ENCODE results near the gene PDZRN4.

DNA sequence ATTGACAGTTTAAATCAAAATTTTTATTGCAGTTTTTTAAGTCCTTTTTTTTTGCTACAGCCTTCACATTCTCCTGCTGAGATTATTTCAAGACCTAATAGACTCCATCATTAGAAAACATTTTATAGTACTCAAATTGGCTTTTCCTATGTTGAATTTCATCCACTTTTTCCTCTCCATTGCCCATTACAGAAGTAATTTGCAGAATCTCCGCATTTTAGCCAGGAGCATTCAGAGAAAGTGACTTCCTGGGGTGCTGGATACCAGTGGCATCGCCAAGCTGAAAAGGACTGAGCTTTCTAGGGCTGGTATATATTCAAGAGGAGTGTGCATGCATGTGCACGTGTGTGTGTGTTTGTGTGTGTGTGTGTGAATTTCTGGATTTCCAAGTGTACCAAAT is 340.8 kb downstream of the PDZRN4 start:
- TF ChIP-seq, protein P1, sequence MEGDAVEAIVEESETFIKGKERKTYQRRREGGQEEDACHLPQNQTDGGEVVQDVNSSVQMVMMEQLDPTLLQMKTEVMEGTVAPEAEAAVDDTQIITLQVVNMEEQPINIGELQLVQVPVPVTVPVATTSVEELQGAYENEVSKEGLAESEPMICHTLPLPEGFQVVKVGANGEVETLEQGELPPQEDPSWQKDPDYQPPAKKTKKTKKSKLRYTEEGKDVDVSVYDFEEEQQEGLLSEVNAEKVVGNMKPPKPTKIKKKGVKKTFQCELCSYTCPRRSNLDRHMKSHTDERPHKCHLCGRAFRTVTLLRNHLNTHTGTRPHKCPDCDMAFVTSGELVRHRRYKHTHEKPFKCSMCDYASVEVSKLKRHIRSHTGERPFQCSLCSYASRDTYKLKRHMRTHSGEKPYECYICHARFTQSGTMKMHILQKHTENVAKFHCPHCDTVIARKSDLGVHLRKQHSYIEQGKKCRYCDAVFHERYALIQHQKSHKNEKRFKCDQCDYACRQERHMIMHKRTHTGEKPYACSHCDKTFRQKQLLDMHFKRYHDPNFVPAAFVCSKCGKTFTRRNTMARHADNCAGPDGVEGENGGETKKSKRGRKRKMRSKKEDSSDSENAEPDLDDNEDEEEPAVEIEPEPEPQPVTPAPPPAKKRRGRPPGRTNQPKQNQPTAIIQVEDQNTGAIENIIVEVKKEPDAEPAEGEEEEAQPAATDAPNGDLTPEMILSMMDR (IDR thresholded peaks at IDR 0.05; ENCODE audit: insufficient read depth, low read length, poor library complexity, severe bottlenecking), result no peak
- no peak for TF ChIP-seq EZH2phosphoT487 (conservative IDR thresholded peaks at IDR 0.05; ENCODE audit: low read length)
